ENCODE measurements around the gene COA1. TPM values are rescaled to one million over a fixed set of nuclear protein-coding genes. Genes with fewer than 3 reads are reported as not detected.
"Not testable (repeated sequence)": the region's sequence is repeated elsewhere in the genome, so short reads cannot be mapped to it uniquely, and the experiment has no call there.

COA1 gene
- total and polyA plus RNA-seq, 2 donors (not counting 3 experiments of a cell fraction or from before 2014, with no cell fraction given), result 38.1 to 55.1 TPM

- POLR2A ChIA-PET; H3K9ac ChIP-seq (replicated peaks; ENCODE audit: extremely low read depth, insufficient read depth, low read length); BruUV-seq (replicated peaks); DNase-seq (ENCODE audit: low read depth, low spot score); H4K20me1 ChIP-seq (replicated peaks; ENCODE audit: control insufficient read depth, extremely low read depth, insufficient read depth, low read length); CTCF ChIA-PET; H2AFZ ChIP-seq (ENCODE audit: low read depth, low read length); intact Hi-C loops (cut with micrococcal nuclease); H3K36me3 ChIP-seq (ENCODE audit: control insufficient read depth in 2 of 2, extremely low read depth in 1 of 2, insufficient read depth in 2 of 2, low read length in 2 of 2); H3K4me2 ChIP-seq (ENCODE audit: insufficient read depth, low read length); FAIRE-seq; H3K79me2 ChIP-seq (ENCODE audit: control insufficient read depth, insufficient read depth, low read length); H3K27ac ChIP-seq (ENCODE audit: insufficient read depth, low read depth, low read length); H3K9me3 ChIP-seq (replicated peaks; ENCODE audit: control insufficient read depth, insufficient read depth, low read length); H3K4me3 ChIP-seq (replicated peaks in 1 of 3; ENCODE audit: insufficient read depth in 1 of 3, low read depth in 1 of 3, low read length in 3 of 3); H3K9me1 ChIP-seq (replicated peaks; ENCODE audit: control insufficient read depth, extremely low read depth, insufficient read depth, low read length); H3K27me3 ChIP-seq (ENCODE audit: control insufficient read depth in 2 of 2, insufficient read depth in 2 of 2, low read length in 2 of 2); dilution Hi-C loops (cut with MboI; ENCODE audit: extremely low pct_ligation_motif_present, low sequenced_read_pairs); H3K4me1 ChIP-seq (ENCODE audit: control insufficient read depth, extremely low read depth, insufficient read depth, low read length): not testable (repeated sequence)
These were observed 5.4 kb upstream of the COA1 start for GRCh38 chr7:43734575-43735332.

GRCh38 chr7:43731494-43731893, 2.2 kb upstream of the COA1 start:
- CTCF ChIA-PET, result interaction anchor here (3.5 kb wide), 1 partner anchor 149 kb away, joined by 23 read pairs; the partner anchor contains the start of gene STK17A
- H3K4me2 ChIP-seq (ENCODE audit: insufficient read depth, low read length), result not testable (repeated sequence)

More at GRCh38 chr7:43731494-43731893, 2.2 kb upstream of the COA1 start:
- H2AFZ ChIP-seq (ENCODE audit: low read depth, low read length); H3K27ac ChIP-seq (ENCODE audit: insufficient read depth, low read depth, low read length); H3K9ac ChIP-seq (replicated peaks; ENCODE audit: extremely low read depth, insufficient read depth, low read length); H3K4me3 ChIP-seq (replicated peaks in 1 of 3; ENCODE audit: insufficient read depth in 1 of 3, low read depth in 1 of 3, low read length in 3 of 3); FAIRE-seq; H3K27me3 ChIP-seq (ENCODE audit: control insufficient read depth in 2 of 2, insufficient read depth in 2 of 2, low read length in 2 of 2); H3K9me1 ChIP-seq (replicated peaks; ENCODE audit: control insufficient read depth, extremely low read depth, insufficient read depth, low read length); H3K9me3 ChIP-seq (replicated peaks; ENCODE audit: control insufficient read depth, insufficient read depth, low read length); intact Hi-C loops (cut with micrococcal nuclease); dilution Hi-C loops (cut with MboI; ENCODE audit: extremely low pct_ligation_motif_present, low sequenced_read_pairs); H3K36me3 ChIP-seq (ENCODE audit: control insufficient read depth in 2 of 2, extremely low read depth in 1 of 2, insufficient read depth in 2 of 2, low read length in 2 of 2); H4K20me1 ChIP-seq (replicated peaks; ENCODE audit: control insufficient read depth, extremely low read depth, insufficient read depth, low read length); POLR2A ChIA-PET; DNase-seq (ENCODE audit: low read depth, low spot score); BruUV-seq (replicated peaks): not testable (repeated sequence)
- H3K79me2 ChIP-seq (ENCODE audit: control insufficient read depth, insufficient read depth, low read length), result peaks cover 24% of the 10 kb centered on the region
- peaks cover 16% of the 10 kb centered on the region for H3K4me1 ChIP-seq (ENCODE audit: control insufficient read depth, extremely low read depth, insufficient read depth, low read length)
